Glomerular endothelial cell (primary cell): ENCODE results near the gene TMEM125. TPM values are rescaled to one million over a fixed set of nuclear protein-coding genes. Genes with fewer than 3 reads are reported as not detected.

Source experiments
- DNase-seq: peaks from one replicate; pipeline ENCODE4 v3.0.0-alpha.2; 2011; ENCODE audit warnings: low read depth, low spot score; ENCODE audit errors: extremely low read depth
- total RNA-seq: library from RNA; depleted of rRNA; stranded (reverse); fragments of >200 nt; gene quantifications from 2 replicates; pipeline ENCODE4 v1.2.3, GENCODE V29; 2015

TMEM125 gene
- total RNA-seq: not detected in 2 replicates

- no peak for DNase-seq
Measured at GRCh38 chr1:43269627-43270375, at the start of gene TMEM125. Gene TMEM125, plus strand, starts transcription at chr1:43269983. Its CDS starts 2,740 bp downstream, at chr1:43272723.

DNA sequence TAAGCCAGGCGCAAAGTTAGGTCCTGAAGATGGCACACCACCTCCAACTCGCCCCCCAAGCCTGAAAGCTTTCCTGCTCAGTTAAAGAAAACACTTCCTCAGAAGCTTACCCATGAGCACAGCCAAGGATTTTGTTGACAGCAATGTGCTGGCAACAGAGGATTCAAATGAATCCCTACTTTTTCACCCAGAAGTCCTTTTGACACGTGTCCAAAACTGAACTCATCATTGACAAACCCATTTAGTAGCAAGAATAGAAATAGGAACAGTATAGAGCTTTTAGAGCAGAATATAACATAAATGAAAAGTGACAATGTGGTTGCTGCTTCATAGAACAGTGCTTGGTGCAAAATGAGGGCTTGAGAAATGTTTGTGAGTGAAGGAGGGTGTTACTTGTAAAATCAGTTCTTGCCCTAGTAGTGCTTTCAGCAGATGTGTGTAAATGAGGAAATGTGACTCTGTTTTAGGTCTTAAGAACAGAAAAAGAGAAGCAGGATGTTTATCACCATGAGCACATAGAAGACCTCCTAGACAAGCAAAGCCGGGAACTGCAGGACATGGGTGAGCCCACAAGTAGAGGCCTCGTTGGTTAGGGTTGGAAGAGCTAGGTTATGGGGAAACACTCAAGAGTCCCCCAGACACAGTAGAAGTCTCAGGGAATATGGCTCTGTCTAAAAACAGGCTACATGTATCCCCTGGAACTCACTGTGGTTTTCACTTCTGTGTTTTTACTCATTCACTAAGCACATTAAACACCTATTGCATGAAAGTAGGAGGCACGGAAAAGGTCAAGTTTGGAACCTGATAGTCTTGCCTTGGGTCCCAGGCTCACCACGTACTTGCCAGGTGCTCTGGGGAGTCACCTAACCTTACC, 48.6 kb upstream of the TMEM125 start:
- no peak for DNase-seq

DNA sequence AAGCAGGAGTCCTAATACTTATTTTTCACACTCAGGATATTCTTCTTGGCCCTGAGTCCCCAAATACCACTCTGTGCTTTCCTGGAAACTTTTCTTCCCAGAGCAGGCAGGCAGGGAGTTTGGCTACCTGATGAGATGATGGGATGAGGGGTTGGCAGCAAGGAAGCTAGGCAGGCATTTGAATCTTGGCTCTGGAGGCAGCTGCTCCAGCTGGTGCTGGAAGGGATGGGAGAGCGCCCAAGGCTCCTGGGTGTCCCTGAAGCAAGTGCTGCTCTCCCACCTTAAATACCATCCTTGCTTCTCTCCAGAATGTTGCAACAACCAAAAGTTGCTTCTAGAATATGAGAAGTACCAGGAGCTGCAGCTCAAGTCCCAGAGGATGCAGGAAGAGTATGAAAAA, 48.0 kb upstream of the TMEM125 start:
- no peak for DNase-seq

DNA sequence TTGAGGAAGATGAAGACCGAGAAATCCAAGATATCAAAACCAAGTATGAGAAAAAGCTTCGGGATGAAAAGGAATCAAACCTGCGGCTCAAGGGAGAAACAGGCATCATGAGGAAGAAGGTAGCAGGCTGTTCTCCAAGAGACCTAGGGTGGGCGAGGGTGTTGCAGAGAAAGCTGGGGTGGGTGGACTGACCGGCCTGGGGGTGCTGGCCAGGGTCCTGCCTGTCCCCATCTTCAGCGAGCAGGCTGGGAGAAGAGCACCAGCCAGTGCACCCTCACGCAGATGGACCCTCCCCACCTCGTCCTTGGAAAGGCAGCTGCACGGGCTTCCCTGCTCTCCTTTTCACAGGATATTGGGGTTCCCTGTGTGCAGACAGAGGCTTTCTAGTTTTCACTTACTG, 46.9 kb upstream of the TMEM125 start:
- DNase-seq: no peak

DNA sequence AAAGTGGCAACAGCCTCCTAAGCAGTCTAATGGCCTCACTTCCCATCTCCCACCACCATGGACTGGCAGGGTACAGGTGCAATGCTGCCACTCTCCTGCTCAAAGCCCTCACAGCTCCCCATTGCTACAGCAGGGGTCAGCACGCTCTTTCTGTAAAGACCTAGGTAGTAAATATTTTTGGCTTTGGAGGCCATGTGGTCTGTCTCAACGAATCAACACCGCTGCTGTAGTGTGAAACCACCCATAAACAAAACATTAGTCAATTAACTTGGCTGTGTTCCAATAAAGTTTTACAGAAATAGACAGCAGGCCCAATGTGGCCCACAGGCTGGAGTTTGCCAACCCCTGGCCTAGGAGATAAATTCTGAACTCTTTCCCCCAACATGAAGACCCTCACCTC, 44.6 kb upstream of the TMEM125 start:
- peak; percentile 22 for DNase-seq

GRCh38 chr1:43227143-43227764, 42.5 kb upstream of the TMEM125 start:
- peak; percentile 61 for DNase-seq

DNA sequence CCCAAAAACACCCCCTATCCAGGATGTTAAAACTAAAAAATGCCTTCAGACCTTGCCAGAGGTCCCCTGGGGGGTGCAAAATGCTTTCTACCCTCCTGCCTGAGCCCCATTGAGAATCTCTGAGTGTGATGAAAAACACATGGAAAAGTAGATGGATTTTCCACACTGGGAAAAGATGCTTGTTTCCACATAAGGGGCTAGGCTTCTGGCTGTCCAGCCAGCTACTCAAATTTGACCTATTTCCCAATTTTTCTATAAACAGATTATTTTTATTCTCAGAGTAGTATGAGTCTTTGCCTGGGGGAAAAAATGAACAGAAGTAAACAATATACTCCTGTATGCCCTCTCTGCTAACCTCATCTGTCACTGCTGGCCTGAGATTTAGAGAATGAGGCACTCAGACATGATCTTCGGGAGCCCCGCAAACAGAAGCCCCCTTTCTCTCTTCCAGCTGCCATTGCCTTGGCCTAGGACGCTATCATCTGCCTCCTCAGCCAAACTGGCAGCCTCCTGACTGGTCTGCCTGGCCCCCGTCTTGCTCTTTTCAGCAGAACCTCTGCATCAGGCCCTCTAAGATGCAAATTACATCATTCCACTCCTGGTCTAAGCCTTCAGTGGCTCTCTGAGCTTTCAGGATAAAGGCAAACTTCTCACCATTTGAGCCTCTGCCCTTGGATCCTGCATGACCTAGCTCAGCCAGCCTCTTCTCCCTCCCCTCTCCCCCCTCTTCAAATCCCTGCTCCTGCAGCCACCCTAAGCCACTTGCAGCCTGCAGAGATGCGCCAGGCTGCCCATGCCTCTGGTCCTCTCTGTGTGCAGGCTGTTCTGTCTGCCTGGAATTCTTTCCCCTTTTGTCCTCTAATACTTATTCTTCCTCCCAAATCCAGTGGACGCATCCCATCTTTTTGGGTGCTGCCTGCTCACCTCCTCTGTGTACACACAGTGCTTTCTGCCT, 39.7 kb upstream of the TMEM125 start:
- no peak for DNase-seq

DNA sequence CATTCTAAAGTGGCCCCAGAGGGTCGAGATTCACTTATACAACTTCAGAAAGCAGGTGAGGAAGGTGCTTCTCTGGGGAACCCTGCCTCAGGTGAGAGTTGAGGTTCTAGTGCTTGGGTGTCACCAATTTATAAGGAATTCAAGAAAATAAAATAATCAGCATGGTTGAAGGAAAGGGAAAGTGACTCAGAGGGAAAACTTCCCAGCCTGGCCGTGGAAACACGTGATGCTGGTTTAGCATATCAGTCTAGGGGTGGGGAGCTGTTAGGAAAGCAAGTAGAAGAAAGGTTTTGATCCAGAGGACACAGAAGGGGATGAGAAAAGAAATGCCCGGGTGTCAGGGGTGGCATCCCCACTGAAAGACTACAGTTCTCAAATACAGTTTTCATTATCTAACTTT, 37.7 kb upstream of the TMEM125 start:
- DNase-seq: peak; percentile 71

DNA sequence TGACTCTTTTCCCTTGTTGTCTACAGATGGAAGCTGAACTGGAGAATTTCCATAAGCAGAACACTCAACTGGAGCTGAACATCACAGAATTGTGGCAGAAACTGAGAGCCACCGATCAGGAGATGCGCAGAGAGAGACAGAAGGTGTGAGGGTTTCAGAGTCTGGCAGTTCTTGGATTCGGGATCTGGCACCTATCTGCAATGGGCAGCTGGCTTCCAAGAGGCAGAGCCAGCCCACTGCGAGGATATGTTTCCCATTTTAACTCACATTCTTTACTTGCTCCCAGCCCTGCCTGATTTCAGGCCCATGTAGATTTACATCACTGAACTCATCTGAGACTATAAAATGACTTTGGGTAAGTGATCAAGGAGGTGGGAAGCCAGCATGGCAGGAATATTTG, 37.3 kb upstream of the TMEM125 start:
- no peak for DNase-seq

- no peak for DNase-seq
Measured at GRCh38 chr1:43233631-43234030, 36.2 kb upstream of the TMEM125 start.

- no peak for DNase-seq
Measured at GRCh38 chr1:43234267-43234666, 35.5 kb upstream of the TMEM125 start.

- no peak for DNase-seq
Measured at GRCh38 chr1:43235040-43235439, 34.7 kb upstream of the TMEM125 start.

GRCh38 chr1:43235451-43236121, 34.2 kb upstream of the TMEM125 start:
- DNase-seq: no peak

- DNase-seq: no peak
Measured at GRCh38 chr1:43237121-43237520, 32.7 kb upstream of the TMEM125 start.

DNA sequence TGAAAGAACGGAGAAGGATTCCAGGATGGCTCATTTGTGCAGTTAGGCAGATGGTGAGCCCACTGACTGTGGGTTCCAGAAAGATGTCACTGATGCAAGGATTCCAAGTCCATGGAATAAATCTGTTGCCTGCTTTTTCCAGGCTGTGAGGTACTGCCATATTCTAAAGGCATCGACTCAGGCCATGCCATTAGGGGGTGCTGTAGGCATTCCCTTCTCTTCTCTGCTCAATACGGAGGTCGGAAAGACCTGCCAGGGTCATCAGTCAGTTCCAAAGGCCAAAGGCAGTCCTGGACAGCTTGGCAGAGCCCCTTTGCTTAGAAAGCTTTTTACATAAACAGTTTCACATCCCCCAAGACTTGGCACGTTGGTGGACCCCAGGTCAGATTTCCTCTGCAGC, 31.7 kb upstream of the TMEM125 start:
- DNase-seq: peak; percentile 51

- no peak for DNase-seq
Measured at GRCh38 chr1:43238991-43239469, 30.8 kb upstream of the TMEM125 start.

GRCh38 chr1:43239484-43239883, 30.3 kb upstream of the TMEM125 start:
- DNase-seq: no peak

DNA sequence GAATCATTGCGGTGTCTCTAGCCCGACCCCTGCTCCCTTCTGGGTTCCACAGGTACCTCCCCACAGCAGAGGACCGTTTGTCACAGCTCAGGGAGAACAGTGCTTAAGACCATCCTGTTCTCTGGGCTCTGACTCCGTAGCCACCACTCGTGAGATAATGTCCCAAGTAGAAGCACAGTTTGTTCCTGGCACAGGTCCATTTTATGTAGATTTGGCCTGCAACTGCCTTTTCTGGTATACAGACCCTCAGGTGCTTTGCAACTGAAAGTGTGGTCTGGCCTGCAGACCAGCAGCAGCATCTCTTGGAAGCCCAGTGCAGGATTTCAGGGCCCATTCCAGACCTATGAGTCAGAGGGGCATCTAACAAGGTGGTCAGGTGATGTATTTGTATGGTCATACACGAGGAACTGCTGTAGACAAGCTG, 28.4 kb upstream of the TMEM125 start:
- DNase-seq: no peak

DNA sequence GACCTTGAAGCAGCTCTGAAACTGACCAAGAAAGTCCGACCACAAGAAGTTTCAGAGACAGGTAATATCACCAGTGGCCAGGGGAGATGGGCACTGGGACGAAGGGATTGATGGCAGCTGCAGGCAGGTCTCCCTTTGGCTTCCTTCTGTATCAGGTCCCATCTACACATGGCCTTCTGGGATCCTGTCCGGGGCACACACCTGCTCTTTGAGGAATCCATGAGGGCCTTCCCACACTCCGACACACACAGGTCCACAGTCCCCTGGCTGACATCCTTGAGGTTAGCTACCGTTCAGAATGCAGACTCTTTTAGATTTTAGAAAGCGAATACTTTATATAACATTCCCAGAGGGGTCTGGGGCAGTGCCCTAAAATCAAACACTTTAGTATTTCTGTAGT, 26.5 kb upstream of the TMEM125 start:
- DNase-seq: no peak
